Skeletal muscle tissue (tissue), 4 donors: ENCODE measurements around the gene WDFY3. TPM values are rescaled to one million over a fixed set of nuclear protein-coding genes. Genes with fewer than 3 reads are reported as not detected.
"Not testable (repeated sequence)": the region's sequence is repeated elsewhere in the genome, so short reads cannot be mapped to it uniquely, and the experiment has no call there.

Source experiments
- H3K27ac ChIP-seq: one replicate; pipeline ENCODE4 v1.7.0; 2013; ENCODE audit warnings: mild to moderate bottlenecking, low read depth, low read length, inconsistent platforms
- H3K27me3 ChIP-seq, 3 donors: one replicate each; pipeline ENCODE4 v1.7.0; 2013; ENCODE audit warnings: low read length in 3 of 3; ENCODE audit not compliant: control insufficient read depth in 3 of 3, insufficient read depth in 3 of 3
- H3K36me3 ChIP-seq, 3 donors: one replicate each; pipeline ENCODE4 v1.7.0; 2013; ENCODE audit warnings: low read length in 3 of 3; ENCODE audit not compliant: control insufficient read depth in 3 of 3, insufficient read depth in 3 of 3
- H3K4me1 ChIP-seq, 3 donors: one replicate each; pipeline ENCODE4 v1.7.0; 2013; ENCODE audit warnings: low read length in 3 of 3, mild to moderate bottlenecking in 3 of 3; ENCODE audit not compliant: control insufficient read depth in 3 of 3, insufficient read depth in 3 of 3
- H3K4me3 ChIP-seq, 3 donors: one replicate each; pipeline ENCODE4 v1.7.0; 2013; ENCODE audit warnings: low read length in 3 of 3
- H3K9ac ChIP-seq, 3 donors: one replicate each; pipeline ENCODE4 v1.7.0; 2013; ENCODE audit warnings: low read length in 3 of 3, mild to moderate bottlenecking in 3 of 3, moderate library complexity in 2 of 3, low read depth in 1 of 3
- H3K9me3 ChIP-seq, 3 donors: one replicate each; pipeline ENCODE4 v1.7.0; 2013; ENCODE audit warnings: low read length in 3 of 3; ENCODE audit not compliant: control insufficient read depth in 3 of 3
- total RNA-seq: library from RNA; depleted of rRNA; stranded (reverse); fragments of >200 nt; gene quantifications from one replicate; pipeline ENCODE4 v1.2.3, GENCODE V29; 2014
- donor health status: Osteomylitis.

The WDFY3 gene
- total RNA-seq, 1 donor from 2014 or later = 100 TPM

- H3K4me3 ChIP-seq = no peak overlapping the region
- H3K27ac ChIP-seq = no peak overlapping the region
- H3K9ac ChIP-seq = no peak overlapping the region
- H3K36me3 ChIP-seq = peaks cover 6 to 15% (median 6%) of the 10 kb centered on the region in 3 donors
- H3K9me3 ChIP-seq = no peaks in the 10 kb centered on the region
- H3K4me1 ChIP-seq = no peaks in the 10 kb centered on the region
- H3K27me3 ChIP-seq = no peaks in the 10 kb centered on the region
Observed at GRCh38 chr4:84809946-84810345, 156.5 kb downstream of the WDFY3 start.

GRCh38 chr4:84808332-84808731 is 158.2 kb downstream of the WDFY3 start:
- Histone ChIP-seq H3K9me3 (no peaks in the 10 kb centered on the region), H3K27me3 (no peaks in the 10 kb centered on the region), H3K4me1 (no peaks in the 10 kb centered on the region), H3K9ac (no peak overlapping the region), H3K4me3 (no peak overlapping the region), H3K27ac (no peak overlapping the region), H3K36me3 (peaks cover 6 to 11% (median 6%) of the 10 kb centered on the region in 3 donors)

GRCh38 chr4:84806541-84806940 is 159.9 kb downstream of the WDFY3 start:
- not testable (repeated sequence) for H3K4me1 ChIP-seq
- H3K36me3 ChIP-seq = peaks cover 8 to 13% (median 9%) of the 10 kb centered on the region in 3 donors

GRCh38 chr4:84804136-84804535 is 162.4 kb downstream of the WDFY3 start:
- Histone ChIP-seq H3K27ac (no peak overlapping the region), H3K9me3 (no peaks in the 10 kb centered on the region), H3K36me3 (peaks cover 18 to 21% (median 20%) of the 10 kb centered on the region in 3 donors), H3K27me3 (no peaks in the 10 kb centered on the region), H3K4me1 (no peaks in the 10 kb centered on the region), H3K9ac (no peak overlapping the region), H3K4me3 (no peak overlapping the region)

More at GRCh38 chr4:84806541-84806940, 159.9 kb downstream of the WDFY3 start:
- H3K9ac ChIP-seq, H3K4me3 ChIP-seq, H3K27me3 ChIP-seq, H3K9me3 ChIP-seq, H3K27ac ChIP-seq: not testable (repeated sequence)

- Histone ChIP-seq H3K27me3 (no peaks in the 10 kb centered on the region), H3K27ac (no peak overlapping the region), H3K4me3 (no peak overlapping the region), H3K9me3 (no peaks in the 10 kb centered on the region), H3K36me3 (peaks cover 16 to 19% (median 17%) of the 10 kb centered on the region in 3 donors), H3K9ac (no peak overlapping the region), H3K4me1 (no peaks in the 10 kb centered on the region)
Observed at GRCh38 chr4:84803720-84804119, 162.8 kb downstream of the WDFY3 start.

- Histone ChIP-seq H3K27ac (no peak overlapping the region), H3K9ac (no peak overlapping the region), H3K36me3 (peaks cover 14 to 19% (median 16%) of the 10 kb centered on the region in 3 donors), H3K4me3 (no peak overlapping the region), H3K9me3 (no peaks in the 10 kb centered on the region), H3K4me1 (no peaks in the 10 kb centered on the region), H3K27me3 (no peaks in the 10 kb centered on the region)
Observed at GRCh38 chr4:84803116-84803515, 163.4 kb downstream of the WDFY3 start.

- H3K27me3 ChIP-seq = no peaks in the 10 kb centered on the region
- no peaks in the 10 kb centered on the region for H3K9me3 ChIP-seq
- no peak overlapping the region for H3K27ac ChIP-seq
- H3K4me3 ChIP-seq = no peak overlapping the region
- H3K36me3 ChIP-seq = peaks cover 14 to 21% (median 20%) of the 10 kb centered on the region in 3 donors
- H3K4me1 ChIP-seq = no peaks in the 10 kb centered on the region
- no peak overlapping the region for H3K9ac ChIP-seq
Observed at GRCh38 chr4:84800256-84800655, 166.2 kb downstream of the WDFY3 start.

- Histone ChIP-seq H3K27me3 (no peaks in the 10 kb centered on the region), H3K4me1 (no peaks in the 10 kb centered on the region), H3K9ac (no peak overlapping the region), H3K36me3 (peaks cover 14 to 21% (median 20%) of the 10 kb centered on the region in 3 donors), H3K9me3 (no peaks in the 10 kb centered on the region), H3K27ac (no peak overlapping the region), H3K4me3 (no peak overlapping the region)
Observed at GRCh38 chr4:84799318-84799717, 167.2 kb downstream of the WDFY3 start.

- Histone ChIP-seq H3K4me1 (no peaks in the 10 kb centered on the region), H3K36me3 (peaks cover 9 to 25% (median 21%) of the 10 kb centered on the region in 3 donors), H3K27me3 (no peaks in the 10 kb centered on the region), H3K9me3 (no peaks in the 10 kb centered on the region), H3K9ac (no peak overlapping the region), H3K4me3 (no peak overlapping the region), H3K27ac (no peak overlapping the region)
Observed at GRCh38 chr4:84796394-84796793, 170.1 kb downstream of the WDFY3 start.

GRCh38 chr4:84792366-84793301 is 173.9 kb downstream of the WDFY3 start:
- Histone ChIP-seq H3K4me1 (no peaks in the 10 kb centered on the region), H3K36me3 (peaks cover 0 to 22% (median 21%) of the 10 kb centered on the region in 3 donors), H3K27ac (no peak overlapping the region), H3K9ac (no peak overlapping the region), H3K4me3 (no peak overlapping the region), H3K9me3 (no peaks in the 10 kb centered on the region), H3K27me3 (no peaks in the 10 kb centered on the region)
